Stimulated activated CD4-positive, alpha-beta T cell treated with anti-CD3 and anti-CD28 coated beads, Interleukin-1b, Interleukin-23, amount 100 ng/mL, for 1 hour (primary cell): ENCODE measurements around the gene SMARCD1.

ENCODE experiments used
- DNase-seq, 2 donors: peaks; one replicate each; pipeline ENCODE4 v3.0.0-alpha.2; 2020; ENCODE audit warnings: low read depth in 2 of 2

SMARCD1 gene

DNA sequence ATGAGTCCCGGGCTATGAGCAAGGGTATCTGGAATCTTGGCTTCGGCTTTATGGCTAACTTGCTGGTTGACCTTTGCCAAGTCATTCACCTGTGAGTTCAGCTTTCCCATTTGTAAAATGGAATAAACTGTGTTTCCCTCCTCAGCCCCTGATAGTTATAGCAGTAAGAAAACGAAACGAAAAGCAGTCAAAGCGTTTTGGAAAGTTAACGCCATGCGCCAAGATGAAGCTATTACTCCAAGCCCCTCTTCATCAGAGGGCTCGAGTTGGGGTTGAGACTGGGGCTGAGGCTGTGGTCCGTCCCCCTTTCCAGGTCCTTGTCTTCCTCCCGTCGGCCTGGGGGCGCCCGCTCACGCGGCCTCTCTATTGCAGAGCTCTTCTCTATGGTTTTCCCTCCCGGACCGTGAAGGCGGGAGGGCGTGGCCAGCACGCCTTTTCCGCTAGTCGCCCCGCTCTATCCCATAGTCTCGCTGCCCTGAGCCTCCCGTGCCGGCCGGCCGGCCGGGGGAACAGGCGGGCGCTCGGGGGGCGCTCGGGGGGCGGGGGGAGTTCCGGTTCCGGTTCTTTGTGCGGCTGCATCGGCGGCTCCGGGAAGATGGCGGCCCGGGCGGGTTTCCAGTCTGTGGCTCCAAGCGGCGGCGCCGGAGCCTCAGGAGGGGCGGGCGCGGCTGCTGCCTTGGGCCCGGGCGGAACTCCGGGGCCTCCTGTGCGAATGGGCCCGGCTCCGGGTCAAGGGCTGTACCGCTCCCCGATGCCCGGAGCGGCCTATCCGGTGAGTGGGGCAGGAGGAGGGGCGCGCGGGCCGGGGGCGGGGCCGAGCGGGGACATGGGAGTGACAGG is at the start of gene SMARCD1:
TSS of gene SMARCD1 (plus strand) at position 568 of the 840 bp plus-strand sequence. CDS start at position 596, 28 bp downstream.
- peak; percentile 67 to 70 for DNase-seq

DNA sequence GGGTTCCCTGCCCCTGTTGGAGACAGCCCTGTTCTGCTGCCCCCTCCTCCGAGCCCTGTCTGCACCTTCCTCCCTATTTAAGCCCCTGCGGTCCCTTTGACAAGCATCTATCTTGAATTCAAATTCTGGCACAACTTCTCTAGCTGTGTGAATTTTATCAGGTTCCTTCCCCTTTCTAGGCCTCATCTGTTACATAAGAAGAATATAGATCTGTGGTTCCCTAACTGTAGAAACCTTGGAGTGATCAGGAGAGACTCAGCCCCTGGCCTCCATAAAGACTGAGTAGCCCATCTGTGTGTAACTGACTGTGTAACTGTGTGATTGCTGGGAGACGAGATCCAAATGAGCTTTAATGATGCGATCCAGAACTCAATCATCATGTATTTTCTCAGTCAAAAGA is 46.8 kb upstream of the SMARCD1 start:
- no peak for DNase-seq

DNA sequence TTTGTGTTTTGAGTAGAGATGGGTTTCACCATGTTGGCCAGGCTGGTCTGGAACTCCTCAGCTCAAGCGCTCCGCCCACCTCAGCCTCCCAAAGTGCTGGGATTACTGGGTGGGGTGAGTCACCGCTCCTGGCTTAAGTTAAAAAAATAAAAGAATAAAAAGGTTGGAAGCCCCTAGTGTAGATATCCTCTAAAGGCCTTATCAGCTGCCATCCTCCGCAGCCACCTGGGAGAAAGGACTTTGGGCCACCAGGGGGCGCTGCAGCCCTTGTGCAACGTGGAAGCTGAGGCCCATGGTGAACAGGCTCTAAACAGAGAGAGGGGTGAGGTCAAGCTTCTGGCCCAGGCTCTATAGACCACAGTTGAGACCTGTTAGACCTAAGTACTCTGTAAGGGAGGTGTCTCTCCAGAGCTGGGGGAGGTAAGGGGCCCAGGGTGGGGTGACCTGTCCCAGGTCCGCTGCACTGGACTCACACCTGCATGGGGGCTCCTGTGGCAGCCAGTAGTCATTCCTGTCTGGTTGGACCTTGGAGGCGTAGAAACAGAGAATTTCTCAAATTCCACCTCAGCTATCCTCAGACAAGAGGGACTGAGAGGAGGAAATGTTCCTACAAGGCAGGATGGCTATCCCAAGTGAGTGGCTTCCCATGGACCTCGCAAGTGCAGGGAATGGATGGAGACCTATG is 45.8 kb upstream of the SMARCD1 start:
- peak; percentile 63 to 87 for DNase-seq

DNA sequence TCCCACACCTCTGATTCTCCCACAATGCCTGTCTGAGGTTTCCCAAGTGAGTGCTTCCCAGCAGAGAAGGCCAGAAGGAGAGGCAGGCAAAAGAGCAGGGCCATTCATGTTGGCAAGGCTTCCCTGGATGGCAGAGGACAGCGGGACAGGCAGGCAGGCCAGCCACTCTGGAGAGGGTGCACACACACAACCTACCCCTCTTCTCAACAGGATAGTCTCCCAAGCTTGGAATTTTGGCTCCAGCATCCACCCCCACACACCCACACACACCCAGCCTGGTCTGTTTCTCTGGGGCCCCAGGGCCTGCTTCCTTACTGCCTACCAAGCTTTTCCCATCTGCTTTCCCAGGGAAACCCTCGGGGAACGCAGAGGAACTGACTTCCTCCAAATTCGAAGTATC is 44.5 kb upstream of the SMARCD1 start:
- DNase-seq = no peak

DNA sequence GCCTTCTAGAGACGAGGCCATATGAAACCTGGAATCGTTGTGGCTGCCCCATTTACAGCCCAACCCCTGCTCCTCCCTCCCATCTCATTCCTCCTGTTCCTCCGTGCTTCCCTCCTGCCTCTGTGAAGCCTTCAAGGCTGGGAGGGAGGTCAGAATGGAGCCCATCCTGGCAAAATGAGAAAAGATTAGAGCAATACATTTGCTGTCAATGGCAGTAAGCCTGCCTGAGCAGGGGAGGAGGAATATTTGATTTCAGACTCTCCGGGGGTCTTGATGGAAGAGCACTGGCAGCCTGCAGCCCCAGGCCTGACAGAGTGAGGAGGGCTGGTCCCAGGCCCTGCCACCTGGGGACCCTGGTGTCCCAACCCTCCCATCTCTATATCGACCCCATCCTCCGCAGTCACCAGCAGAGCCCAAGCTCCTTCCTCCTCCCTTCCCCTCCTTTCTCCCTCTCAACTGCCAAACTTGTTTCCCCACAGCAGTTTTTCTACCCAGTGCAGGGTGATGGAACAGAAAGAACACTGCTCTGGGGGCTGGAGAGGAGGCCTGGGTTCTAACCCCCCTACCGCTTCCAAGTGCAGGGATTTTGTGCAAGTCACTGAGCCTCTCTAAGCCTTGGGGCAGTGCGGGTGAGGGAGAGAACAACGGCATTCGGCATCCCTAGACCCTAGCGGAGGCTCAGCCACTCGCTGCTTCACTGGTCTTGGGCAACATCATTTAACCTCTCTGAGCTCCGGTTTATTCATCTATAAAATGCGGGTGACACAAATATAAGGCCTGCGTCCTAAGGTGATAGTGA is 43.9 kb upstream of the SMARCD1 start:
- no peak for DNase-seq

DNA sequence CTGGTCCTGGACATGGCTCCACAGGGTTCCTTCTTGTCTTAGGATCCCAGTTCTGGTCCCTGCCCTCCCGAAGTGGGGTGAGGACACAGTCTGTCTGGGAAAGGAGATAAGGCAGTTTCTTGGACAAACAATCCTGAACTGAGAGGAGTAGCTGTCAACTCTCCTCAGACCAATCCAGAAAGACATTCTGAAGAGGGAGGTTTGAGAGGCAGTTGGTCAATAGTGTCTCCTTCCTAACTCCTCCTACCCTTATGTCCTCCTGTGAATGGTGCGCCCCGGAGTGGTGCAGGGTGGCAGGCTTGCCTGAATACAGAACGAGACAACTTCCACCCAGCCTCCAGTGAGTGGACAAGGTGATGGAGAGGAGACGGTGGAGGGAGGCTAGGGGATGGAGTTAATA is 43.2 kb upstream of the SMARCD1 start:
- DNase-seq = no peak

DNA sequence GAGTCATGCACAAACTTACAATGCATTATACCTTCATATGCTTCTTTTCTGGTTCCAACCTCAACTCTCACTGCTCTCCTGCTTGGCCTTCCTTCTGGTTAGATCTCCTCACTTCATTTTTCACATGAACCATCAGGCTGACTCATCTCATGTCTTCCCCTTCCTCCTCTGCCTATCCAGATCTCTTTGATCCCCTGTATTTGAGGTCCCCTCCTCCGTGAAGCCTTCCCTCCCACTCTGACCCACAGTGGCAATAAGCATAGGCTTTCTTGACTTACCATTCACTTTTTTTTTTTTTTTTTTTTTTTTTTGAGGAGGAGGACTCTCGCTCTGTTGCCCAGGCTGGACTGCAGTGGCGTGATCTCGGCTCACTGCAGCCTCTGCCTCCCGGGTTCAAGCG is 42.4 kb upstream of the SMARCD1 start:
- DNase-seq = no peak

DNA sequence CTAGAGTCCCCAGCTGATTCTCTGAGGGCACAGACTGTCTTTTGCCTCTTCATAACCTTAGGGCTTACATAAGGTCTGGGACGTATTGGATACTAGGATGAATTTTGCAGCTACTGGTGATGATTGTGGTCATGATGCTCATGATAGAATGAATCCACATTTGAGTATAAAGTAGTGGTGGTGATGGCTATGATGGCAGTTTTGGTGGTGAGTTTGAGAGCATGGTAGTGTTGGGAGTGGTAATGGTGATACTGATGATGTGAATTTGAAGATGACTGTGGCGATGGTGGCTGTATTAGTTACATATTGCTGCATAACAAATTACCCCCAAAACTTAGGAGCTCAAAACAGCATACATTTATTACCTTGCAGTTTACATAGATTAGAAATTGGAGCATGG is 41.8 kb upstream of the SMARCD1 start:
- DNase-seq = no peak

DNA sequence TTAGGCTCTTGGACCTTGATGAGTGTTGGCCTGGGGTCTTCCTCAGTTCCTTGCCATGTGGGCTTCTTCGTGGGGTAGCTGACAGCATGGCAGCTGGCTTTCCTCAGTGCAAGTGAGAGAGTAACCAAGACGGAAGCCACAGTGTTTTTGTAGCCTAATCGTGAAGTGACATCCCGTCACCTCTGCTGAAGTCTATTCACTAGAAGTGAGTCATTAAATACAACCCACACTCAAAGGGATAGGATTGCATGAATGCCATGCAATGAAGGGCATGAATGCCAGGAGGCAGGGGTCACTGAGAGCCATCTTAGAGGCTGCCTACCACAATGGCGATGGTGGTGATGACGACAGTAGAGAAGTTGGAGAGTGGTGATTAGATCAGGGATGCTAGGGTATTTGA is 41.3 kb upstream of the SMARCD1 start:
- DNase-seq = no peak

DNA sequence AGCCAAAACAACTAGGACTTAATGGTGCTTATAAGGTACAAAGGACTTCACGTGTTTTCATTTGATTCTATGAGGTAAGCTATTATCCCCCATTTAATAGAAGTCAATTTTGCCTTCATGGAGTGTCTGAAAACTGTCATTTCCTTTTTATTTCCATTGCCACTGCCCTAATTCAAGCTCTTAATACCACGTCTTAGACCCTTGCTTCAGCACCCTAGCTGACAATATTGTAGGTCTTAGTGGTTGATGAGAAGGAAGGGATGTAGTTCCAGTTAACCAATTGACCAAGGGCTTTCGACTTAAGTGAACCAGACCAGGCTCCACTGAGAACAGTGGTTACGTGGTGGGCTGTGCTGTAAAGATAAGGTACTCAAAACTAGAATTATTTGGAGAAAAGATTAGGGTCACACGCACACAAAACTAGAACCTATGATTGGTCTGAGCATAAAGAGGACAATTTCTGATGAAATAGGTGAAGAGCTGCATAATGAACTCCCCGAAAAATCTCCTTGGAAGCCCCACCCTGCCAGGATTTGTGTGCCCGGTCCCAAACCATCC is 37.4 kb upstream of the SMARCD1 start:
- no peak for DNase-seq

DNA sequence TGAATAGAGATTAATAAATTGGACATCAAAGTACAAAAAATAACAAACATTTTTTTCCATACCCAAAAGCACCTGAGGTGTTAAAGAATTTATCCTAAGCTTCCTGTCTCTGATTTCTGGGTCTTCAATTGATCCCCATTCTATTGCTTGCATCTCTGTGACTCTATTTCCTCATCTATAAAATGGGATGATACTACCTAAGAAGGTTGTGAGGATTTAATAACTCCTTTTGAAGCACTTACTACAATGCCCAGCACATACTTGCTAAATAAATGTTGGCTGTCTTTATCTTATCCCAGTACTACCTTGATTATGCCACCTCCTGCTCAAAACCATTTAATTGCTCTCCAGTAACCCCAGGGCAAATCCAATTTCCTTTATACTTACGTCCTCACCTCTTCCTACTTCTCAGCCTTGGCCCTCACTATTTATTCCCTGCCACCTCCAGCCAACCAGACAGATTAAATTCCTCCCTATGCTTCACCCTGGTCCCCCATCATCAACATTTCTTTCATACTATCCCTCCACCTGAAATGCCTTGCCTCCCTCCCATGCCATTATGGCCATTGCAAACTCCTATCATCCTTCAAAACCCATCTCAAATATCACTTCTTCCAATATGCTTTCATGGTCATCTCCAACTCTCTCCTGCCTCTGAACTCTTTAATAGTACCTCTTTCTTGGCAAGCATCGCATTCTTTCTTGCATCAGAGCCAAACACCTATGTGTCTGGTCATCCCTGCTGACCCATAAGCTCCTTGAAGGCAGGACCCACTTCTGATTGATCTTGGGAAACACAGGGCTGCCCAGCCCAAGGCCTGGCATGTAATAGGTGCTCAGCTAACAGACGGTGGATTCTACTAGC is 35.7 kb upstream of the SMARCD1 start:
- DNase-seq = no peak

DNA sequence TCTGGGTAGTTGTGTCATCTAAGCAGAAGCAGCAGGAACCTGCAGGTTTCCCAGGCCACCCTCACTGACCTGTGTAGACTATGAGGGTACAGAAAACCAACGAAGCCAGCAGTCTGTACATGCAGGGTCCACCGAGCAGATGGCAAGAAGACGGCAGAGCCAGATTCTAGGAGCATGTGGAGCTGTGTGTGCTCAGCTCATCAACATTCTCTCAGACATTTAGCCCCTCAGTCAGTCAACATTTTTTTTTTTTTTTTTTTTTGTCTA is 35.1 kb upstream of the SMARCD1 start:
- no peak for DNase-seq

DNA sequence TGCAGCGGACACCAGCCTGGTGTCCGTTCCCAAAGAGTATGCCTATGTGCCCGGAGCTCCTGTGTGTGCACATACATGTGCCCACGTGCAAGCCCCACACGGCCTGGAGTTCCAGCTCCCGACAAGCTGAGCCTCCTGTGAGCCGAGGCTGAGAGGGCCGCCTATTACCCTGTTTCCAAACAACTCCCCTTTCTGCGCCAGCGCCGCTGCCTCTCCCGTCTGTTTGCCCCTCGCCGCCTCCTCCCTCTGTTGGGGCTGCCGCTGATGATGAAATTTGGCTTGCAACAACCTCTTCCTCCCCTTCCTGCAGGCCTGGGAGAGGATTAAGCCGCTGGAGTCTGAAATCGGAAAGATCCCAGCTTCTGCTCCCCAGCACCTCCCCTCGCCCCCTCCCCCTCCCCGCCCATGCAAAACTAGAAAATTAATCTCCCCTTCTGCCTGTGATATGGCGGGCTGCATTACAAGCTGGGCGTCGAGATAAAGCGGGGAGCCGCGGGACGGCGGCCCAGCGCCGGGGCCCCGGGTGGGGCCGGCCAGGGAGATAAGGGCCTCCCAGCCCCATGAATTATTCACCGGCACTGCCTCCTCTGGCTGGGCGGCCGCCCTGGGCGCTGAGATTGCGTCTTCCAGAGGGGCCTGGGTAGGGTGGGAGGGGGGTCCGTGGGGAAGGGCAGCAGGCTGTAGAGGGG is 34.6 kb upstream of the SMARCD1 start:
- no peak for DNase-seq

DNA sequence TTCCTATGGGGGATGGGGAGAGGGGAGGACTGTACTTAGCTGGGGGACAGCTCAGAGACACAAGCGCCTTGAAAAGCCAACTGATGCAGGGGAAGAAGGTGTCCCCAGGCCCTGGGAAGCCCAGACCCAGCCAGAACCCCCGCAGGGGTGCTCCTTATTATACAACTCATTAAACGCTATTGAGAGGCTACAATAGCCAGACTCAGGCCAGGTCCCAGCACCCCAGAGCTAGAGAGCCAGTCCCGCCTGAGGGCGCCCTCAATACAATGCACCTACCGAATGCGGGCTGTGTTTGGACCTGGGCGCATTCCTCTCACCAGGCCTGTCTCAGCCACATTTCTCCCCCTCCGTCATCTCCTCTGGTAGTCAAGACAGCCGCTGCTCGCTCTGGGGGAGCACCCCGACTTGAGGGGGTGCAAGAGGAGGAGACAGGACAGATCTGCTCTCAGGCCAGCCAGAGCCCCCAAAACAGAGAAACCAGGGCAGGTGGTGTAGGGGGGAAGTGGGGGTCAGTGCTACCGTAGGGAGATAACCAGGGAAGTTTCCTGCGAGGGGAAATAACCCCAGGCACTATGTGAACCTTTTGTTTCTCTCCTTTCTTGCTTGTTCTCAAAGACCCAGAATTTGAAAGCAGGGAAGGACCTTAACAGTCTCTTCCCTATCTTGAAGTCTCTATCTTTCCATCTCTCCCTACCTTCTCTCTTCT is 33.9 kb upstream of the SMARCD1 start:
- DNase-seq = no peak

DNA sequence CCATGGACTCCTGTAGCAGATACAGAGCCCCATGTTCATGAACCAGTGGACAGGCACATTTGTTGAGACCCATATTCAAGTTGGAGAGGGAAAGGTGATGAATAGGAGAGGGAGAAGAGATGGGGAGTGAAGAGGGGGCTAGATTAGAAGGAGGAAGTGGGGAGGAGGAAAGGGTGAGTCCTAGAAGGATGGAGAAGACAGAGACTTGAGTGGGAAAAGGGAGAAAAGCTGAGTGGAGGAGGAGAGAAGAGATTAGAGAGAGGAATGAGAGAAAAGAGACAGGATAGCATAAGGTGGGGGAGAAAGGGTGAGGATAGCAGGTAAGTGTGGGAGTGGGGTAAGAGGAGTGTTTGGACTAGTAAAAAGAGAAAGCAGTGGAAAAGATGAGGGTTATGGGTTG is 32.6 kb upstream of the SMARCD1 start:
- DNase-seq = no peak

DNA sequence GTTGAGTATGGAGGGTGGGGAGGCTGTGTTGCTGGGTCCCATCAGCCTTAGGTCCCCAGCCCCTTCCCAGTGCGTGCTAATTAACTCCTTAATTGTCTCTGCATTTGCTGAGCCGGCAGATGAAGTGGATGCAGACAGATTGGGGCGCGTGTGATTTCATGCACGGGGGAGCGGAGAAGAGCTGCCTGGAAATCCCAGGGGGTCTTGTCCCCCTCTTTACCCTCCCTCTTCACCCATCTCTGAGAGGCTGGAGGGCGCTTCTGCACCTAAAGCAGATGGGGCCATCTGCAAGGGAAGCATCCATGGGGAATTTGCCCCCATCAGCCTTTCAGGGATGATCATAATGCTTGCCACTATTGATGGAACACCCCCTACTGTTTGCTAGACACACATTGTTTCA is 32.2 kb upstream of the SMARCD1 start:
- DNase-seq = no peak

DNA sequence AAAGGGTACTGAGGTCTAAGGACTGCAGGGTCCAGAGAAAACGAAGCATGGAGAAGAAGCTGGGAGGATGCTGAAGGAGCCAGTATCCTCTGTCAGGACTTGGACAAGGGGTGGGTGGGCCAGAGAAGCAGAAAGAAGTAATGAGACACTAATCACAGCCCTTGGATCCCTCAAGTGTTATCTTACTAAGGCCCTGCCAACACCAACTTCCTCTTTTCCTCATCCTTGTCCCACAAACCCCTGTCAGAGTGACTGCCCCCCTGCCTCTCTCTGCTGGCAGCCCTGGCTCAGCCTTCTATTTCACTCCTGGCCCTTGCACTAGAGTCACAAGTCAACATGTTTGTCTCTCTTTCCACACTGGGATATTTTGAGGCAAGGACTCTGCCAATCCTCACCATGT is 31.6 kb upstream of the SMARCD1 start:
- no peak for DNase-seq

DNA sequence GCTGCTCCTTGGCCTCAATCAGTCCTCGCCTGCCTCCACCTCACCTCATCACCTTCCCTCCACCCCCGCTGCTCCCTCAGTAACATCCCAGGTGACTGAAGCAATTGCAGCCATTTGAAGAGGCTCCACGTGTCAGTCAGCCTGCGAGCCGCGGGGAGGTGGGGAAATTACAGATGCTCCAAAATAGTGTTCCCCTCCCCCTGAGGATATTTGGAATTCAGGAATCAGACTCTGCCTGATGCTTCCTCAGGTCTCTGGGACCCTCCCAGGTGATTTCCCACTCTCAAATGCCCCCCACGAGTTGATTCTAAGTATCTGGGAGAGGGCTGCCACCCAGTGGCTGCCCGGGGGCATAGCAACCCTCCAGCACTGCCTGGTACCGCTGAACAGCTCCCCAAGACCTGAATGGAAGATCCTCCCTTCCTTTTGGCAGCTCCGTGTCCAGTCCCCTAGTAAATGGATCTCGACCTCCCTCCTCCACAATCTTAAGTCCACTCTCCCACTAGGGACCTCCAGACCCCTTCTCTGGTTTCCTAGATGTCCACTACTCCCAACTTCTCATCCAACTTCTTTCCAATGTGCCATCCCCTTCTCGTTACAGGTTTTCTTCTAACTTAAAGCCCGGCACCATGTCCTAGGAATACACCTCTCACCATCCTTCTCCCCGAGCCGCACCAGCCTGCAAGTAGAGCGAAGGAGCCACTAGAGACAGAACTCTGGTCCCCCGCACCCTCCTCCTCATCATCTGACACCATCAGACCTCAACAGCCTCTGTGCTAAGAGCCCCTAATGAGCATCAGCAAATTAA is 29.1 kb upstream of the SMARCD1 start:
- peak in 1 of 2 donors; percentile 42 for DNase-seq

DNA sequence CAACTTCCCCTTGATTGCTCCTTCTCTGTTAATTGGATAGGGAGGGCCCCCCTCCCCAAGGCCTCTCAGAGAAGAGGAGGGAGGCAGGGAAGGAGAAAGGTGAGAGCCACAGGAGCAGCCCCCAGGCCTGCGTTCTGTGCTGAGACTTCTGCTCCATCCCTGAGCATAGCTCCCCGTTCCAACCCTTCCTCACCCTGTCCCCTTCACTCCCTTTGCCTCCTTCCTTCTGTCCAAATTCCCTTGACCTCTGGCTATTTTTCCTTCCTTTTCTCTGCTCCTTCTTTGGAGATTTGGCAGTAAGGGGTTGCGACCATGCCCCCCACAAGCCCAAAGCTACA is 28.5 kb upstream of the SMARCD1 start:
- no peak for DNase-seq
